AG04450 (cell line): ENCODE data around the gene ADNP2. TPM values are rescaled to one million over a fixed set of nuclear protein-coding genes. Genes with fewer than 3 reads are reported as not detected.

Experiments used
- CTCF ChIA-PET: fragments of 300-600, 350-600 bp; formaldehyde crosslinking; extraction: SDS; loops from one replicate; lab custom pipeline; 2022; ENCODE audit warnings: antibody characterized with exemption, inconsistent platforms; lab: Charles Lee
- POLR2A ChIA-PET: fragments of 350-600 bp; formaldehyde crosslinking; extraction: SDS; loops from one replicate; lab custom pipeline; 2021; ENCODE audit warnings: antibody characterized with exemption, inconsistent platforms; lab: Yijun Ruan, JAX
- DNase-seq: peaks from one replicate; pipeline ENCODE4 v3.0.0-alpha.2; 2011; ENCODE audit warnings: low read depth, low spot score
- H3K27ac ChIP-seq: one replicate; pipeline ENCODE4 v1.5.1; 2012; ENCODE audit warnings: low read depth, low read length, control low read depth
- H3K27me3 ChIP-seq: one replicate; pipeline ENCODE4 v1.6.0; 2012; ENCODE audit warnings: low read length; ENCODE audit not compliant: control insufficient read depth, insufficient read depth
- H3K4me3 ChIP-seq: 2 replicates; pipeline ENCODE4 v1.5.1; 2011; ENCODE audit warnings: mild to moderate bottlenecking, low read depth, low read length, control low read depth
- H3K9me3 ChIP-seq: 2 replicates; pipeline ENCODE4 v1.5.1; 2012; ENCODE audit warnings: low read length; ENCODE audit not compliant: control insufficient read depth, insufficient read depth
- polyA plus RNA-seq: library from polyadenylated mRNA; depleted of rRNA; stranded (reverse); fragments of >200 nt; gene quantifications from 2 replicates; pipeline ENCODE4 v1.2.3, GENCODE V29; 2011
- TF ChIP-seq, protein P1 (sequence below): IDR thresholded peaks from 2 replicates; pipeline ENCODE4 v1.5.1; 2011; ENCODE audit warnings: low read depth, low read length, control low read depth, inconsistent platforms

The ADNP2 gene
- polyA plus RNA-seq, 1 experiment = 6.8 TPM

DNA sequence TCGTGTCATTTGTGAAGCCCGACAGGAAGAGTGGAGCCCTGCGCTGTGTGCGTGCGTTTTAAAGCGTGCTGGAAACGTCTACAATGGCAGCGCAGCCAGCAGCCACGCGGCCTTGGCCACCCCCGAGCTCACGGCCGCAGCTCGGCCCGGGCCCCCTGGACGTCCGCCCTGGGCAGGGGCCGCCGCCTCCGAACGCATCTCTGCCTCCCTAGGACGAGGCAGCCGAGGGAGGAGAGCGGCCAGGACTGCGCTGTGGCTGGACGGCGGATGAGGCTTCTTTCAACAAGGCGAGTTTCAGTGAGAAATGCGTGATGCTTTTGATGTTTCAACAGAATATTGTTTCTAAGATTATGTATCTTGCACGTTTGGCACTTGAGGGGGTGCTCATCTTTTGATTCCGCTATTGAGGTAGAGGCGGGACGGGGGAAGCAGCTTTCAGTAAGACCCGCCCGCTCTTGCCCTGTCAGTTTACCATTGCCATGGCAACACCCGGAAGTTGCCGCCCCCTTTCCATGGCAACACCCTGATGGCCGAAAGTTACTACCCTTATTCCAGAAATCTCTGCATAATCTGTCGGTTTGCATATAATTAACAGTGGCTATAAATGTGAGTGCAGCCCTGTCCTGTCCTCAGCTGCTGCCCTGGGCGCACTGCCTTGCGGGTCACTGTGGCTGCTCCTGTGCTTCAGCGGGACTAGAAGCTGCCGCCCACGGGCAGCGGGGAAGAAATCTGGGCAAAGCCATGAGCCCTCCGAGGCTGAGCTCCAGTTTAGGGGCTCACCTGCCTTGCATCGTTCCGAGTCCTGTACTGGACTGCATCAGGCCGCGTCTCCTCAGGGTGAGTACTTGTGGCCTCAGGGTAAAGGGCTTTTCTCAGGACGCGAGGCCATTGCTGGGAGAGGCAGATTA, 38.6 kb downstream of the ADNP2 start:
- peak; percentile 38 for DNase-seq
- ChIA-PET POLR2A (interaction anchor here (1.2 kb wide), 2 partner anchors 35 to 39 kb away, joined by 3 to 5 read pairs; partner anchors contain the start of gene ADNP2), CTCF (interaction anchor here (1.9 kb wide), 1 partner anchor 10 kb away, joined by 11 read pairs; no protein-coding TSS in a partner anchor)
- Histone ChIP-seq H3K27ac (no peak overlapping the region), H3K4me3 (peak overlapping the region; percentile 78), H3K27me3 (no peaks in the 10 kb centered on the region), H3K9me3 (no peaks in the 10 kb centered on the region)
- TF ChIP-seq, protein P1, sequence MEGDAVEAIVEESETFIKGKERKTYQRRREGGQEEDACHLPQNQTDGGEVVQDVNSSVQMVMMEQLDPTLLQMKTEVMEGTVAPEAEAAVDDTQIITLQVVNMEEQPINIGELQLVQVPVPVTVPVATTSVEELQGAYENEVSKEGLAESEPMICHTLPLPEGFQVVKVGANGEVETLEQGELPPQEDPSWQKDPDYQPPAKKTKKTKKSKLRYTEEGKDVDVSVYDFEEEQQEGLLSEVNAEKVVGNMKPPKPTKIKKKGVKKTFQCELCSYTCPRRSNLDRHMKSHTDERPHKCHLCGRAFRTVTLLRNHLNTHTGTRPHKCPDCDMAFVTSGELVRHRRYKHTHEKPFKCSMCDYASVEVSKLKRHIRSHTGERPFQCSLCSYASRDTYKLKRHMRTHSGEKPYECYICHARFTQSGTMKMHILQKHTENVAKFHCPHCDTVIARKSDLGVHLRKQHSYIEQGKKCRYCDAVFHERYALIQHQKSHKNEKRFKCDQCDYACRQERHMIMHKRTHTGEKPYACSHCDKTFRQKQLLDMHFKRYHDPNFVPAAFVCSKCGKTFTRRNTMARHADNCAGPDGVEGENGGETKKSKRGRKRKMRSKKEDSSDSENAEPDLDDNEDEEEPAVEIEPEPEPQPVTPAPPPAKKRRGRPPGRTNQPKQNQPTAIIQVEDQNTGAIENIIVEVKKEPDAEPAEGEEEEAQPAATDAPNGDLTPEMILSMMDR = no peak

DNA sequence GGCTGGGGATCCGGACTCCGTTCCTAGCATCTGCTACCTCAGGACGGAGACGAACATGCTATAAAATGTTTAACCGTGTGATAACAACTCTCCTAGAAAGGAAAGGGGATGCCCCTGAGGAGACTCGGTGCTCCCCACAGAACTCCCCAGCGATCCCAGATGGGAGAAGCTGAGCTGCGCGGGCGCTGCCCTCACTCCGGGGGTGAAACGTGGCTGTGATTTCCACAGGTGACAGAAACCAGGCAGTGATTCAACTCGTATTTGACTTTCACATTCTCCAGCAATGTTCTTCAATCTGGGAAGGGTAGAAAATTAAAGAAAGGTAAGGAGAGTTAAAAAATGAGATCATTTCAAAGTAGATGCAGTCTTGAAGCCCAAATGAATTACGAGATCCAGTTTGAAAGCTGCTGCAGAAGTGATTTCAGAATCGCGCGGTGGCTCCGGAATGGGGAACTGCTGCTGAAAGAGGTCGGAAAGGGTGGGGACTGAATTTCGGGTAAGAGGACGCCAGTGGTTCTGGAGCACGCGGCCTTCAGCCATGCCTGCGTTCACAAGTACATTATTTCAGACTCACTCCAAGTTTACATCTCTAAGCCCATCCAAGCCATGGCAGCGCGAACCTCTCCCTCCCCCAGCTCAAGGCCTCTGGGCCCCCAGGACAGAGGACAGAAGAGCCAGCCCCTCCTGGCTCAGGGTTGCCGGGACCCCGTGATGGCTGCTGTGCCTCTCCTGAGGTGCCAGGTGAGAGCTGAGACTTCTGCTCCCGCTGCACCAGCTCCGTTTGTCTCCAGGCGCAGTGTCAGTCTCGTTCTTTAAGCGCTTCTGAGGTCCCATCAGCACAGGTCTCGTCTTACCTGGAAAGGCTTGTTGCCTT, 39.5 kb downstream of the ADNP2 start:
- POLR2A ChIA-PET = interaction anchor here (1.2 kb wide), 1 partner anchor 36 kb away, joined by 3 read pairs; no protein-coding TSS in a partner anchor
- no peak for DNase-seq
- Histone ChIP-seq H3K9me3 (no peaks in the 10 kb centered on the region), H3K27me3 (no peaks in the 10 kb centered on the region), H3K4me3 (peak overlapping the region; percentile 78), H3K27ac (no peak overlapping the region)
- CTCF ChIA-PET = interaction anchor here (0.7 to 1.9 kb wide), 2 partner anchors 9 to 11 kb away, joined by 3 to 11 read pairs; no protein-coding TSS in a partner anchor
- TF ChIP-seq, protein P1 = no peak

DNA sequence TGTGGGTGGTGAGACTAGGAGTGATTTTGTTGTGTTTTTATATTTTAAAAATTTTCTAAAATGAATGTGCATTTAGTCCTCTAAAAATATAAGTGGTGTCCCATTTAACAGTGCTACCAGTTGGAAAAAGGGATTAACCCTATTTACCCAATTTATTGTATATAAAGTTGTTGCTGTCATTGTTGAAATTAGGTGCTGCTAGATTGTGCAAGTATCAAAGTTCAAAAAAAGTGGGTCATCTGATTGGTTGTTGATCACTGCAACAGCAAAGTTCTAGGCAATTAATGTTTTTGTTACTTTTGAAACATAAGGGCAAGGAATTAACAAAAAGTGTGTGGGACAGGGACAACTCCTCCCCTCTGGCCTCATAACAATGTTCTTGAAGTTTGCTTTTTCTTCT, 40.6 kb downstream of the ADNP2 start:
- CTCF ChIA-PET = no interaction called here
- POLR2A ChIA-PET = no interaction called here
- Histone ChIP-seq H3K9me3 (no peaks in the 10 kb centered on the region), H3K27me3 (no peaks in the 10 kb centered on the region), H3K4me3 (no peak overlapping the region), H3K27ac (no peak overlapping the region)
- TF ChIP-seq, protein P1 = no peak
- DNase-seq = no peak

DNA sequence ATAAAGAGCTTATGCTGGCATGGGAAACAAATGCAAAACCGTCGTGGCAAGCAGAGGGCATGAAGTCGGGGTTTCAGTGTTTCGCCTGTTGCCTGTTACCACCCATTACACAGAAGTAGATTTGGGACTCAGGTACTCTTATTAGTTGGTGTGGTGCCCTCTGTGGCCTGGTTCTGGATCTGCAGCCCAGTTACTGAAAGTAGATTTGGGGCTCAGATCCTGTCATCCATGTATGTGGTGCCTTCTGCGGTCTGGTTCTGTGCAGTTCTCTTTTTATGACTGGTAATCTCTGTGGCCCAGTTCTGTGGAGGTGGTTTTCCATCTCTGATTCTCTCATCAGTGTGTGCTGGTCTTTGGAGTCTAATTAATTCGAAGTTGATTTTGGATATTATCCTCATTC, 45.2 kb downstream of the ADNP2 start:
- Histone ChIP-seq H3K27ac (no peak overlapping the region), H3K4me3 (no peak overlapping the region), H3K9me3 (no peaks in the 10 kb centered on the region), H3K27me3 (no peaks in the 10 kb centered on the region)
- POLR2A ChIA-PET = interaction anchor here (0.7 kb wide), 1 partner anchor 9 kb away, joined by 3 read pairs; no protein-coding TSS in a partner anchor
- DNase-seq = no peak
- TF ChIP-seq, protein P1 = peak; percentile 51
- CTCF ChIA-PET = interaction anchor here (0.9 to 1.4 kb wide), 4 partner anchors 10 to 102 kb away, joined by 3 to 7 read pairs (median 4); no protein-coding TSS in a partner anchor
